CD14-positive monocyte (primary cell): Measurements from ENCODE around the gene RBFOX2. TPM values are rescaled to one million over a fixed set of nuclear protein-coding genes. Genes with fewer than 3 reads are reported as not detected.
"Not testable (repeated sequence)": the region's sequence is repeated elsewhere in the genome, so short reads cannot be mapped to it uniquely, and the experiment has no call there.

Experiments
- DNase-seq, 3 donors: peaks; one replicate each; pipeline ENCODE4 v3.0.0-alpha.2; 2011 to 2022
- H2AFZ ChIP-seq: 2 replicates; pipeline ENCODE4 v1.6.0; 2012; ENCODE audit warnings: mild to moderate bottlenecking, low read depth, low read length, inconsistent platforms; ENCODE audit not compliant: insufficient read depth, poor library complexity, severe bottlenecking
- H3K27ac ChIP-seq, 2 donors: 1 replicate in 1 of 2; 2 replicates in 1 of 2; pipeline ENCODE4 v1.5.1; 2012 to 2013; ENCODE audit warnings: low read length in 2 of 2, control low read depth in 1 of 2, inconsistent platforms in 1 of 2, low read depth in 1 of 2, mild to moderate bottlenecking in 1 of 2
- H3K27me3 ChIP-seq, 2 donors: one replicate each; pipeline versions ENCODE4 v1.6.0 to v1.6.1; 2011 to 2013; ENCODE audit warnings: low read length in 2 of 2; ENCODE audit not compliant: control insufficient read depth in 2 of 2, insufficient read depth in 2 of 2
- H3K36me3 ChIP-seq, 2 donors: replicated peaks in 1 of 2; 1 replicate in 1 of 2; 2 replicates in 1 of 2; pipeline versions ENCODE4 v1.5.1 to v1.6.1; 2012 to 2013; ENCODE audit warnings: low read length in 2 of 2, control low read depth in 1 of 2, inconsistent platforms in 1 of 2, mild to moderate bottlenecking in 1 of 2; ENCODE audit not compliant: insufficient read depth in 2 of 2, control insufficient read depth in 1 of 2
- H3K4me1 ChIP-seq, 2 donors: 1 replicate in 1 of 2; 2 replicates in 1 of 2; pipeline versions ENCODE4 v1.5.1 to v1.6.1; 2012 to 2013; ENCODE audit warnings: low read length in 2 of 2, control low read depth in 1 of 2, inconsistent platforms in 1 of 2, mild to moderate bottlenecking in 1 of 2, moderate library complexity in 1 of 2; ENCODE audit not compliant: insufficient read depth in 2 of 2, control insufficient read depth in 1 of 2
- H3K4me2 ChIP-seq: replicated peaks from 2 replicates; pipeline ENCODE3; 2012; ENCODE audit warnings: low read length, moderate library complexity, mild to moderate bottlenecking; ENCODE audit not compliant: poor library complexity, severe bottlenecking; ENCODE audit errors: extremely low read depth
- H3K4me3 ChIP-seq, 3 experiments: fragments of 200-600 bp in 1 of 3; sonication (generic) in 1 of 3; replicated peaks in 1 of 3; 1 replicate in 2 of 3; 2 replicates in 1 of 3; pipeline ENCODE4 v1.5.1; 2011 to 2013; ENCODE audit warnings: low read length in 3 of 3, mild to moderate bottlenecking in 3 of 3, control low read depth in 2 of 3, low read depth in 2 of 3, inconsistent platforms in 1 of 3, moderate library complexity in 1 of 3
- H3K79me2 ChIP-seq: 2 replicates; pipeline ENCODE4 v1.6.0; 2012; ENCODE audit warnings: mild to moderate bottlenecking, control low read depth, inconsistent platforms, low read length, moderate library complexity; ENCODE audit not compliant: insufficient read depth
- H3K9ac ChIP-seq: 2 replicates; pipeline ENCODE4 v1.6.0; 2017; ENCODE audit warnings: low read length, mild to moderate bottlenecking; ENCODE audit not compliant: insufficient read depth, poor library complexity, severe bottlenecking
- H3K9me3 ChIP-seq, 2 donors: replicated peaks in 1 of 2; 1 replicate in 1 of 2; 2 replicates in 1 of 2; pipeline versions ENCODE4 v1.5.1 to v1.6.1; 2012 to 2013; ENCODE audit warnings: low read length in 2 of 2, control low read depth in 1 of 2; ENCODE audit not compliant: control insufficient read depth in 1 of 2, insufficient read depth in 1 of 2
- H4K20me1 ChIP-seq: 2 replicates; pipeline ENCODE4 v1.6.0; 2012; ENCODE audit warnings: mild to moderate bottlenecking, low read length, control low read depth, moderate library complexity; ENCODE audit not compliant: insufficient read depth
- H3K27ac Mint-ChIP-seq, 7 donors: one replicate each; pipeline ENCODE4 v1.8.0; 2020; ENCODE audit warnings: mild to moderate bottlenecking in 7 of 7, mixed read lengths in 7 of 7, moderate library complexity in 6 of 7, inconsistent platforms in 2 of 7
- H3K27me3 Mint-ChIP-seq, 3 donors: one replicate each; pipeline ENCODE4 v1.8.0; 2021 to 2022; ENCODE audit warnings: low read depth in 3 of 3, mild to moderate bottlenecking in 3 of 3, mixed read lengths in 3 of 3, moderate library complexity in 3 of 3, inconsistent platforms in 1 of 3
- H3K36me3 Mint-ChIP-seq, 2 donors: one replicate each; pipeline ENCODE4 v1.8.0; 2020; ENCODE audit warnings: mixed read lengths in 2 of 2, inconsistent platforms in 1 of 2, mild to moderate bottlenecking in 1 of 2
- H3K4me1 Mint-ChIP-seq: one replicate; pipeline ENCODE4 v1.8.0; 2020; ENCODE audit warnings: mild to moderate bottlenecking, mixed read lengths
- H3K4me3 Mint-ChIP-seq, 2 donors: one replicate each; pipeline ENCODE4 v1.8.0; 2020; ENCODE audit warnings: mild to moderate bottlenecking in 2 of 2, mixed read lengths in 2 of 2, moderate library complexity in 1 of 2
- H3K9me3 Mint-ChIP-seq, 7 donors: one replicate each; pipeline ENCODE4 v1.8.0; 2020 to 2022; ENCODE audit warnings: mixed read lengths in 7 of 7, mild to moderate bottlenecking in 6 of 7, moderate library complexity in 6 of 7, inconsistent platforms in 2 of 7
- WGBS: methylation state at CpG from one replicate; pipeline ENCODE4 v1.1.5; 2013; ENCODE audit warnings: missing lambda C conversion rate; ENCODE audit not compliant: insufficient coverage; 5-methylcytosine and 5-hydroxymethylcytosine counted together
- intact Hi-C, 2 donors: fragments of 100-400 bp; cut with micrococcal nuclease; formaldehyde crosslinking; loops; one replicate each; pipeline versions ENCODE4 v1.15.0 to v1.15.1; 2023
- polyA plus RNA-seq, 3 donors: library from polyadenylated mRNA; depleted of rRNA in 1 of 3; unstranded in 2 of 3; stranded (reverse) in 1 of 3; fragments of 300-500 nt in 2 of 3; fragments of >200 nt in 1 of 3; fragmentation: Illumina TruSeq in 2 of 3; gene quantifications; 1 replicate in 2 of 3; 2 replicates in 1 of 3; pipeline ENCODE4 v1.2.3, GENCODE V29; 2012 to 2021
- TF ChIP-seq, protein P1 (sequence below): fragments of 200-600 bp; IDR thresholded peaks from one replicate; pipeline ENCODE4 v1.8.0; 2022; ENCODE audit warnings: antibody characterized with exemption, mild to moderate bottlenecking

The RBFOX2 gene
- polyA plus RNA-seq, 3 donors: not detected

- Histone ChIP-seq H4K20me1 (no peaks in the 10 kb centered on the region), H2AFZ (no peak overlapping the region), H3K27me3 (no peaks in the 10 kb centered on the region), H3K4me2 (no peak overlapping the region), H3K36me3 (no peaks in the 10 kb centered on the region), H3K79me2 (no peaks in the 10 kb centered on the region), H3K9ac (no peak overlapping the region), H3K27ac (no peak overlapping the region), H3K4me1 (no peaks in the 10 kb centered on the region), H3K9me3 (no peaks in the 10 kb centered on the region), H3K4me3 (no peak overlapping the region)
- Mint-ChIP-seq H3K9me3 (peaks cover 0 to 1% (median 0%) of the 10 kb centered on the region in 7 donors), H3K4me3 (no peak overlapping the region), H3K36me3 (no peaks in the 10 kb centered on the region), H3K4me1 (no peaks in the 10 kb centered on the region), H3K27me3 (peaks cover 0 to 3% (median 0%) of the 10 kb centered on the region in 3 donors), H3K27ac (no peak overlapping the region)
- no CpG with 5 or more reads among the region's 1 CpG for WGBS
- intact Hi-C loops: no loop called here
- DNase-seq: no peak
- TF ChIP-seq, protein P1, sequence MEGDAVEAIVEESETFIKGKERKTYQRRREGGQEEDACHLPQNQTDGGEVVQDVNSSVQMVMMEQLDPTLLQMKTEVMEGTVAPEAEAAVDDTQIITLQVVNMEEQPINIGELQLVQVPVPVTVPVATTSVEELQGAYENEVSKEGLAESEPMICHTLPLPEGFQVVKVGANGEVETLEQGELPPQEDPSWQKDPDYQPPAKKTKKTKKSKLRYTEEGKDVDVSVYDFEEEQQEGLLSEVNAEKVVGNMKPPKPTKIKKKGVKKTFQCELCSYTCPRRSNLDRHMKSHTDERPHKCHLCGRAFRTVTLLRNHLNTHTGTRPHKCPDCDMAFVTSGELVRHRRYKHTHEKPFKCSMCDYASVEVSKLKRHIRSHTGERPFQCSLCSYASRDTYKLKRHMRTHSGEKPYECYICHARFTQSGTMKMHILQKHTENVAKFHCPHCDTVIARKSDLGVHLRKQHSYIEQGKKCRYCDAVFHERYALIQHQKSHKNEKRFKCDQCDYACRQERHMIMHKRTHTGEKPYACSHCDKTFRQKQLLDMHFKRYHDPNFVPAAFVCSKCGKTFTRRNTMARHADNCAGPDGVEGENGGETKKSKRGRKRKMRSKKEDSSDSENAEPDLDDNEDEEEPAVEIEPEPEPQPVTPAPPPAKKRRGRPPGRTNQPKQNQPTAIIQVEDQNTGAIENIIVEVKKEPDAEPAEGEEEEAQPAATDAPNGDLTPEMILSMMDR: no peak
These were observed 233.1 kb downstream of the RBFOX2 start for GRCh38 chr22:35795476-35795875.

- H3K27ac Mint-ChIP-seq: no peak overlapping the region
These were observed 236.1 kb downstream of the RBFOX2 start for GRCh38 chr22:35792506-35792905.

DNA sequence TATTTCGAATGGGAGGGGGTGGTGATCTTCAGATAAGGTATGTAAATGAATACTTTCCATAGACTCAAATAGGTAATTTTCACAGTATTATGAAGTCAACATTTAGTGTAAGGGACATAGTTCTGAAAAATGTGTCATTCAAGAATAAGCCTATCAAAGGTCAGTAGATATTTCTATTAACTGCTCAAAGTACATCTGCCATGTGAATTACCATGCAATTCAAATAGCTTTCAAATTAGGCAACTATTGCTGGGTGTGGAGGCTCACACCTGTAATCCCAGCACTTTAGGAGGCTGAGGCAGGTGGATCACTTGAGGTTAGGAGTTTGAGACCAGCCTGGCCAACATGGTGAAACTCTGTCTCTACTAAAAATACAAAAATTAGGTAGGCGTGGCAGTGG is 236.8 kb downstream of the RBFOX2 start:
- H3K9ac ChIP-seq, H3K27me3 Mint-ChIP-seq, intact Hi-C loops, H3K79me2 ChIP-seq, H3K9me3 Mint-ChIP-seq, H3K4me2 ChIP-seq, H3K9me3 ChIP-seq, H2AFZ ChIP-seq, H3K4me1 Mint-ChIP-seq, H3K36me3 ChIP-seq, H3K4me3 ChIP-seq, H3K4me3 Mint-ChIP-seq, H3K27ac ChIP-seq, H4K20me1 ChIP-seq, H3K36me3 Mint-ChIP-seq, H3K4me1 ChIP-seq, H3K27ac Mint-ChIP-seq, H3K27me3 ChIP-seq, DNase-seq: not testable (repeated sequence)
- no CpG with 5 or more reads among the region's 2 CpGs for WGBS

More at GRCh38 chr22:35792506-35792905, 236.1 kb downstream of the RBFOX2 start:
- H3K4me1 Mint-ChIP-seq: no peaks in the 10 kb centered on the region
- Histone ChIP-seq H3K4me1 (no peaks in the 10 kb centered on the region), H3K79me2 (no peaks in the 10 kb centered on the region), H3K27ac (no peak overlapping the region), H4K20me1 (no peaks in the 10 kb centered on the region), H3K27me3 (no peaks in the 10 kb centered on the region), H2AFZ (no peak overlapping the region), H3K4me3 (no peak overlapping the region), H3K4me2 (no peak overlapping the region), H3K9me3 (no peaks in the 10 kb centered on the region), H3K9ac (no peak overlapping the region), H3K36me3 (no peaks in the 10 kb centered on the region)
- no CpG with 5 or more reads among the region's 4 CpGs for WGBS
- H3K4me3 Mint-ChIP-seq: no peak overlapping the region
- peaks cover 0 to 1% (median 0%) of the 10 kb centered on the region in 7 donors for H3K9me3 Mint-ChIP-seq
- TF ChIP-seq, protein P1: no peak
- H3K27me3 Mint-ChIP-seq: peaks cover 0 to 3% (median 2%) of the 10 kb centered on the region in 3 donors
- no peaks in the 10 kb centered on the region for H3K36me3 Mint-ChIP-seq
- no peak for DNase-seq
- intact Hi-C loops: no loop called here
